ENCODE data around the gene ATP2B2. TPM values are rescaled to one million over a fixed set of nuclear protein-coding genes. Genes with fewer than 3 reads are reported as not detected.

The ATP2B2 gene
- total and polyA plus RNA-seq, 10 of the 15 experiments (the other 5 are each of a cell fraction or from before 2014, with no cell fraction given), result 0.04 TPM; not detected in 9

- TF ChIP-seq NBN (IDR thresholded peaks at IDR 0.05) (no peak), SMAD1 (IDR thresholded peaks at IDR 0.05; ENCODE audit: low read depth, partially characterized antibody) (no peak), PAX5 (IDR thresholded peaks at IDR 0.05; ENCODE audit: borderline replicate concordance, low read depth, low read length) (peak; percentile 35; the same call in 1 of the 2 replicates), USF1 (IDR thresholded peaks at IDR 0.05; ENCODE audit: borderline replicate concordance, extremely low read length, insufficient read depth, low read depth, low read length) (no peak), BACH1 (IDR thresholded peaks at IDR 0.05; ENCODE audit: borderline replicate concordance) (no peak), SMARCA5 (IDR thresholded peaks at IDR 0.05) (0 out of 2 replicates have a peak, but pooled peaks have one; percentile 0), NR2F1 (conservative IDR thresholded peaks at IDR 0.05) (peak; percentile 47), NFIC (IDR thresholded peaks at IDR 0.05; ENCODE audit: low read depth, low read length) (0 out of 2 replicates have a peak, but pooled peaks have one; percentile 28), ELK1 (IDR thresholded peaks at IDR 0.05; ENCODE audit: low read depth, low read length) (no peak), ETV6 (conservative IDR thresholded peaks at IDR 0.05 in 1 of 2, IDR thresholded peaks at IDR 0.05 in 1 of 2; ENCODE audit: borderline replicate concordance in 1 of 2, low read depth in 1 of 2) (peak in 1 of 2 experiments; percentile 75; a peak in 2 of 4 replicates), ZBTB11 (CRISPR knock-in tag; IDR thresholded peaks at IDR 0.05) (no peak), ZNF384 (IDR thresholded peaks at IDR 0.05; ENCODE audit: borderline replicate concordance, low read depth, low read length) (peak; percentile 68; the same call in 1 of the 2 replicates)
- TF ChIP-seq, protein P1, sequence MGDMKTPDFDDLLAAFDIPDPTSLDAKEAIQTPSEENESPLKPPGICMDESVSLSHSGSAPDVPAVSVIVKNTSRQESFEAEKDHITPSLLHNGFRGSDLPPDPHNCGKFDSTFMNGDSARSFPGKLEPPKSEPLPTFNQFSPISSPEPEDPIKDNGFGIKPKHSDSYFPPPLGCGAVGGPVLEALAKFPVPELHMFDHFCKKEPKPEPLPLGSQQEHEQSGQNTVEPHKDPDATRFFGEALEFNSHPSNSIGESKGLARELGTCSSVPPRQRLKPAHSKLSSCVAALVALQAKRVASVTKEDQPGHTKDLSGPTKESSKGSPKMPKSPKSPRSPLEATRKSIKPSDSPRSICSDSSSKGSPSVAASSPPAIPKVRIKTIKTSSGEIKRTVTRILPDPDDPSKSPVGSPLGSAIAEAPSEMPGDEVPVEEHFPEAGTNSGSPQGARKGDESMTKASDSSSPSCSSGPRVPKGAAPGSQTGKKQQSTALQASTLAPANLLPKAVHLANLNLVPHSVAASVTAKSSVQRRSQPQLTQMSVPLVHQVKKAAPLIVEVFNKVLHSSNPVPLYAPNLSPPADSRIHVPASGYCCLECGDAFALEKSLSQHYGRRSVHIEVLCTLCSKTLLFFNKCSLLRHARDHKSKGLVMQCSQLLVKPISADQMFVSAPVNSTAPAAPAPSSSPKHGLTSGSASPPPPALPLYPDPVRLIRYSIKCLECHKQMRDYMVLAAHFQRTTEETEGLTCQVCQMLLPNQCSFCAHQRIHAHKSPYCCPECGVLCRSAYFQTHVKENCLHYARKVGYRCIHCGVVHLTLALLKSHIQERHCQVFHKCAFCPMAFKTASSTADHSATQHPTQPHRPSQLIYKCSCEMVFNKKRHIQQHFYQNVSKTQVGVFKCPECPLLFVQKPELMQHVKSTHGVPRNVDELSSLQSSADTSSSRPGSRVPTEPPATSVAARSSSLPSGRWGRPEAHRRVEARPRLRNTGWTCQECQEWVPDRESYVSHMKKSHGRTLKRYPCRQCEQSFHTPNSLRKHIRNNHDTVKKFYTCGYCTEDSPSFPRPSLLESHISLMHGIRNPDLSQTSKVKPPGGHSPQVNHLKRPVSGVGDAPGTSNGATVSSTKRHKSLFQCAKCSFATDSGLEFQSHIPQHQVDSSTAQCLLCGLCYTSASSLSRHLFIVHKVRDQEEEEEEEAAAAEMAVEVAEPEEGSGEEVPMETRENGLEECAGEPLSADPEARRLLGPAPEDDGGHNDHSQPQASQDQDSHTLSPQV (IDR thresholded peaks at IDR 0.05), result no peak
Observed at GRCh38 chr3:10299679-10300078, 205.7 kb downstream of the ATP2B2 start (continued).
